GM18907 (cell line): Measurements from ENCODE around the gene RNF4.
"Not testable (repeated sequence)": the region's sequence is repeated elsewhere in the genome, so short reads cannot be mapped to it uniquely, and the experiment has no call there.

Experiments
- ATAC-seq: cut with Tn5 transposase; IDR thresholded peaks from one replicate; pipeline ENCODE4 v1.9.1; 2021; ENCODE audit warnings: mild to moderate bottlenecking, moderate library complexity; ENCODE audit not compliant: unreplicated experiment

Gene RNF4, protein sequence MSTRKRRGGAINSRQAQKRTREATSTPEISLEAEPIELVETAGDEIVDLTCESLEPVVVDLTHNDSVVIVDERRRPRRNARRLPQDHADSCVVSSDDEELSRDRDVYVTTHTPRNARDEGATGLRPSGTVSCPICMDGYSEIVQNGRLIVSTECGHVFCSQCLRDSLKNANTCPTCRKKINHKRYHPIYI

DNA sequence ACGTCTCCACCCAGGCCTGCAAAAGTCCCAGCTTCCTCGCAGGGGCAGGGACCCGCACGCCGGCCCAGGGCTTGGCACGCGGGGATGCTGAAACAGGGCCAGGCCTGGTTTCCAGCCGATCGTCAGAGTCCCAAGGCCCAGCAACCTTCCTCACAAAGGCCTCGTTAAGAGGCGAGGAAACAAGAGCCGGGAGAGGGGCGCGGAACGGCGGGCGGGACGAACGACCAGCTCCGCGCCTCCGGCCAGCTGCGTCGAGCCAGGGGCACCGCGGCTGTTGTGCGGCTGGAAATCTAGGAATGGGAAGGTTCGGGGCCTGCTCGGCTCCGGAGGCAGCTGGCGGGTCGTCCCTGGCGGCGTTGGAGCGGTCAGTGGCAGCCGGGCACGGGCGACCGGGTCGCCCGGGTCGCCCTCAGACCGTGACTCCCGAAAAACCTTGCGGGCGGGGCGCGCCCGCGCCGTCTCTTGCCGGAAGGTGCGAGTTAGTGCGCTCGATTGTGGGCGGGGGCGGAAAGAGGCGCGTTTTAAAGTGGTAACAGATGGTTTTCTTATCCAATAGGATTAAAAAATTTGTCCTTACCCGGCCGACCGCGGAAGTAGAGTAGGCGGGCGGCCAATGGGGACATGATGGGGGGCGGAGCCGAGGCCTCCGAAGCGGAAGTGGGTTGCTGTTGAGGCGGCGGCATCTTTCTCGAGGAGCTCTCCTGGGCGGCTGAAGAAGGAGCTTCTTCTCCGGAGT, at the start of gene RNF4:
Gene RNF4 (plus strand): TSS at position 651 of the 736 bp plus-strand sequence. CDS start 21,388 bp downstream, outside the sequence.
- ATAC-seq = peak; percentile 85

DNA sequence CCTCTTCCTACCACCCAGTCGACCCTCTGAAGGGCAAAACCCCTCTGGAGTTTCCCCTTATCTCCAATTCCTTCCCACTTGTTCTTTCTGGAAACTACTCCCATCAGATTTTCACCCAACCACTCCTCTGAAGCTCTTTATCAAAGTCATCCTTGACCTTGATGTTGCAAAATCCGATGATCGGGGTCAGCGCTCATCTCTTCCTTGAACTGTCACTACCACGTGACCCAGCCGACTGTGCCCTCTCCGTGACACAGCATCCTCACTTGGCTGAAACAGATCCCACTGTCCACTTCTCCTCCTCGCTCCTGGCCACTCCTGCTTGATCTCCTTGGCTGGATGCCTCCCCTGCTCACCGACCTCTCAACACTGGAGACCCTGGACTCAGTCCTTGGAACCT, 49.1 kb upstream of the RNF4 start:
- no peak for ATAC-seq

DNA sequence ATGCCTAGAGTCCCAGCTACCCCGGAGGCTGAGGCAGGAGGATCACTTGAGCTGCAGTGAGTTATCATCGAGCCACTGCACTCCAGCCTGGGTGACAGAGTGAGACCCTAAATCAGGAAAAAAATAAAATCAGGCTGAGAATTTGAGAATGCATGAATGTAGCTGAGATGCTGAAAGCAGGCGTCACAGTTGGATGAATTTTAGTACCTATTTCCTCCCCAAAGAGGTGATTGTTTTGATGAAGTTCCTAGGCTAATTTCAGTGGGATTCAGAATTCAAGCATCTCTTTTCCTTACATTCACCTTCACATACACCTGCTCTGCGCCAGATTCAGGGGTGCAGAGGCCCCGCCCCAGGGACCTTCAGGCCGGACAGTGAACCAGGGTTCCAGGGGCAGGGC, 47.0 kb upstream of the RNF4 start:
- no peak for ATAC-seq

DNA sequence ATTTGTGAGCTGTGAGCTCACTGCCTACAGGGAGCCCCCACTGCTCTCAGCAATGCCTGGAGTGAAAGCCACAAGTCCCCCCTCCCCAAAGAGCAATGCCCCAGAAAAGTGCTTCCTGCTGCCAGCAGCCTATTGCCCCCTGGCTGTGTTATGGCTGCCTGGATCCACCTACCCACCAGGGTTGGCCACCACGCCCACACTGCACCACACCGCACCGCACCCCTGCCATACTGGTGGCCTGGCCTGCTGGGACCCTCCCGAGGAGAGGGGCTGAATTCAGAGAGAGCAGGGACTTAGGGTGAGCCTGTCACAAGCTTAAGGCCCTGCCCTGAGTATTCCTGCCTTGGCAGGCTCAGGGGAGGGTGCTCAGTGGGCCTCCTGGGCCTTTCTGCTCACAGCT, 45.8 kb upstream of the RNF4 start:
- no peak for ATAC-seq

DNA sequence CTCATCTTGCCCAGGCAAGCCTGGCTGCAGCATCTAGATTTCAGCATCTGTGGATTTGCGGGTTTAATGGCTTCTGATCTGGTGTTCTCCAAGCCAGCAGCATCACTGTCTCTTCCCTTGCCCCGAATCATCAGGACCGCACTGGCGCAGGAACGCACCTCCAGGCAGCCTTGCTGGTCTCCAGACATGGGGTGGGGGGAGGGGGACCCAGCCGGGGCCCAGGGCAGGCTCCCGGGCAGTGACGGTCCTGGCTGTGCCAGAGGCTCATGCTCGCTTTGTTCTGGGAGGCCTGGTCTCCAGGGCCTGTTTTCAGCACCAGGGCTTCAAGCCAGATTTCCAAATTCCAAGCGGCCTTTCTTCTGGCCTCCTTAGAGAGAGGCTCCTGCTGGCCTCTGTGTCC, 45.2 kb upstream of the RNF4 start:
- no peak for ATAC-seq

DNA sequence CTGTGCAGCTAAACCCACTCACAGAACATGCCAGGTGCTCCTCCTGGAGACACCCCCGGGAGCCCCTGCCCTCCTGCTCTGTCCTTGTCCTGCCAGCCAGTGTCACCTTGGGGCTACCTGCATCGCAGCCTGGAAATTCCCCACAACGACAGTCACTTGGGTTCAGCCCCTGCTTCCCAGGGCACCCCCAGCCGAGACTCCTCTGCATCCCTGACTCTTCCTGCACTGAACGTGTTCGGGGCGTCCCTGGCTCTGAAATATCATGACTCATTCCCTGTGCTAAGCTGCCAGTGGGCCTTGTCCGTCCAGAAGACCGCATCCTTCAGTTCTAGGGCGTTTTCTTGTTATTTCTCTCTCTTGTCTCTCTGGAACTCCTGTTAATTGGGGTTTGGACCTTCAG, 44.3 kb upstream of the RNF4 start:
- no peak for ATAC-seq

DNA sequence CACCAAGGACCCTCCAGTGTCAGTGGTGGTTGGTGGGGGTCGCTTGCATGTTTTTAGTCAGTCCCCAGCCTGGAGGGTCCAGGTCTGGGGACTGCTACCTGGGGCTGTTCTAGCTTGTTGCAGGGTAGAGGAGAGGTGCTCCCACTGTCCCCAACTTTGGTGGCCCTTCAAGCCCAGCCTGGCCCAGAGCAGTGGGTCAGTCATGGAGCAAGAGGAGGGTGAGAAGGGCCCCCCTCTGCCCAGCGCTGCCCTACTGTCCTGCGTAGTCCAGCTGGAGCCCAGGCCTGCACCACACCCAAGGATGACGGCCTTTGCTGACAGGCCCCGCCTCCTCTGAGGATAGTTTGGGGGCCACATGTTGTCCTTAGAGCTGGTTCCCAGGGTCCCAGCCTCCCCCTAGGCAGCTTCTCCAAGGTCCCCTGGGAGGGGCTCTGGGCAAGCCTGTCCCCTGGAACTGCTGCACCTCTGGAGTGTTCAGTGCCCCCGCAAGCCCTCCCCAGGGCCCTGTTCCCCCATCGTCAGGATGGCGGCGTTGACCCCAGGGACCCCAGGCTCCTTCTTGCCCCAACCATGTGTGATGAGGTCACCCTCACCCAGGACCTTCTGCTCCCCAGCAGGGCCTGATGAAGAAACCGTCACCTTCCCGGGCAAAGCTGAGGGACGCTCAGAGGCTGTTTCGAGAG, 43.4 kb upstream of the RNF4 start:
- no peak for ATAC-seq

DNA sequence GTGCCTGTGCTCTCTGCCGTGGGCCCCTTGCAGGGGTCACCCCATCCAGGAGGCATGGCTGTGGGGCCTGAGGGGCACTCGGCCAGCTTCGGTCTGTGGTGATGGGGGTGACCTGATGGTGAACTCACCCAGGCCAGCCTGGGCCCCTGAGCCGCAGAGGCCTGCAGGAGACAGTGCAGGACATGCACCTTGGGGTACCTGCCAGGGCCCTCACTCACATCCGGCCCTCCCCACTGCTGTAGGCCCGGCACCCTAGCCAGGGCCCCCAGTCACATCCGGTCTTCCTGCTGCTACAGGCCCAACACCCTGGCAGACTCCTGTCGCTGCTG, 42.9 kb upstream of the RNF4 start:
- no peak for ATAC-seq

DNA sequence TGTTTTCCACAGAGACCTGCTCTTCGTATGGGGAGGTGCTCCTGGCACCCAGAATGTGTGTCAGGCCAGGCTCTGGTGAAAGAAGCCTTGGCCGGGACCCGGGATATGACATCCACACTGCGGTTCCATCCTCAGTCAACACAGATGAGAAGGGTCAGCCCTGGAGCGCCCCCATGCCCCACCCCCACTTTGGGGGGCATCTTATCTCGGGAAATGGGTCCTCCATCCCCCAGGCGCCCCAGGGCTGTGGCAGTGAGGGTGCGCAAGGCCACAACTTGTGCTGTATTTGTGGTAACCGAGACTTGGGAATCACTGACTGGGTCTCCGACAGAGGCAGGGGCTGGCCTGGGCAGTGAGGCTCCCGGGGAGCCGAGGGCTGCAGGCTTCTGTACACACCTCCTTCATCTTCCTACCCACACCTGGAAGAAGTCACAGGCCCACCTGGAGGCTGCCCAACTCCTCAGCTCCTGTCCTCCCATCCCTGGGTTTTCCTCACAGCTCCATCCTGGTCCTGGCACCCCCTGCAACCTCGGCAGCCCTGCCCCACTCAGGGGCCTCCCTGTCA, 42.1 kb upstream of the RNF4 start:
- ATAC-seq = no peak

DNA sequence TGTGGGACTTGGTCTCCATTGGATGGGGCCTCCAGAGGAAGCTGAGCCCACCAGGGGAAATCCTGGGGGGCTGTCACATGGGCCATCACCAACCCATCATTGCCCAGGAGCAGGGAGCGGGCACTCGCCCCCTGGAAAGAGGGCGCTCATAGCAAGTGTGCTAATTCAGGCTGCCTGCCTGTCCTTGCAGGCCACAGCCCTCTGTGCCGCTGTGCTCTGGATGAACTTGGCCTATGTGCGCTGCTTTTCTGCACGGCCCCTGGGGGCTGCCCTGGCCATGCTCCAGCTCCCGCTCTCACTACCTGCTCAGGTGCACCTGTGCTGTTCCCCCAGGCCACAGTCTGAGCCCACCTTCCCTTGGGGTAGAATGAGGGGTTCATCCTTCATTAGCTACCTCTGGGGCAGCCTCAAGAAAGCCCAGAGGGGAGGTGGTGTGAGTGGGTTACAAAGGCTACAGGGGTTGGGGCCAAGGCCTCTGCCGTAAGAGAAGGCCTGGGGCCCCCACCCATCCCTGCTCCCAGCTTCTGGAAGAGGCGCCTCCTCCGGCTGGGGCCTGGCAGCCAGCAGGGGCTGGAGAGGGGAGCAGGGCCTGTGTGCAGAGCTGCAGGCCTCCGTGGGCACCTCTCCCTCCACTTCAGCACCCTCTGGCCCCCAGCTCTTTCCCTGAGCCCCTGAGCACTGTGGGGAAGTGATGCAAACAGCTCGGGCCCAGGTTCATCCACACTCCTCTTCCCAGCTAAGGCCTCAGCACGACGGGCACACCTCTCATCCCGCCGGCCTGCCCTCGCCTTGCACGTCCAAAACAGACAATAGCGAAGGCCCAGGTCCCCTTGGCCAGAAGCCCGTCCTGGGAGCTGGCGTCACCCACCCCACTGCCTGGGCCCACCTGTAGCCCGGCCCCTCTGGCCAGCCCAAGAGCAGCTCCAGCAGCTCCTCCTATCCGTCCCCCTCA, 41.2 kb upstream of the RNF4 start:
- no peak for ATAC-seq

DNA sequence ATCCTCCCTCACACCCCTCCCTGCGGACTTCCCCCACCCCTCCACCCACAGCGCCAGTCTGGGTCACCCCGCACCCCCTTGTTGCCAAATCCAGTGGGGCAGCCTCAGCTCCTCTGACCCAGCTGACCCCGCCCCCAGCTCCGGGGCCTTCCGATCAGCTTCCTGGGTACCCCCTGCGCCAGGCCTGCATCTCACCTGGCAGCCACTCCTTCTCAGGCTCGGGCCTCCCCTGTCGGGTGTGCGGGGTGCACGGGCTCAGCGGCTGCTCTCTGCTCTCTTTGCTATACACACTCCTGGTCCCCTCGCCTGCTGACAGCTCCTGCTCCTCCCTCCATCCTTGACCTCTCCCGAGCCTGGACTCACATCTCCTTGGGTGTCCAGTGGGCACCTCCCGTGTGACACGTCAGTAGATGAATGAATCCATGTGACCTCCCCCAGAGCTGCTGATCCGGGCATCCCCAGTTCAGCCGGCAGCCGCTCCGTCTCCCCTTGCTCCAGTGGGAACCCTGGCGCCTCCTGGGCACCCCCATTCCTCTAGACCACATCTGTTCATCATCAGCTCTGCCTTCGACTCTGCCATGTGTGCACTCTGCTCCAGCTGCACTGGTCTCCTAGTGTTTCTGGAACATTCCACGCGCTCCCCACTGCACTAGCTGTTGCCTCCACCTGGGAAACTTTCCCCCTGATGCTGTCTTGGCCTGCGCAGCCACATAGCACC, 40.3 kb upstream of the RNF4 start:
- ATAC-seq = no peak

DNA sequence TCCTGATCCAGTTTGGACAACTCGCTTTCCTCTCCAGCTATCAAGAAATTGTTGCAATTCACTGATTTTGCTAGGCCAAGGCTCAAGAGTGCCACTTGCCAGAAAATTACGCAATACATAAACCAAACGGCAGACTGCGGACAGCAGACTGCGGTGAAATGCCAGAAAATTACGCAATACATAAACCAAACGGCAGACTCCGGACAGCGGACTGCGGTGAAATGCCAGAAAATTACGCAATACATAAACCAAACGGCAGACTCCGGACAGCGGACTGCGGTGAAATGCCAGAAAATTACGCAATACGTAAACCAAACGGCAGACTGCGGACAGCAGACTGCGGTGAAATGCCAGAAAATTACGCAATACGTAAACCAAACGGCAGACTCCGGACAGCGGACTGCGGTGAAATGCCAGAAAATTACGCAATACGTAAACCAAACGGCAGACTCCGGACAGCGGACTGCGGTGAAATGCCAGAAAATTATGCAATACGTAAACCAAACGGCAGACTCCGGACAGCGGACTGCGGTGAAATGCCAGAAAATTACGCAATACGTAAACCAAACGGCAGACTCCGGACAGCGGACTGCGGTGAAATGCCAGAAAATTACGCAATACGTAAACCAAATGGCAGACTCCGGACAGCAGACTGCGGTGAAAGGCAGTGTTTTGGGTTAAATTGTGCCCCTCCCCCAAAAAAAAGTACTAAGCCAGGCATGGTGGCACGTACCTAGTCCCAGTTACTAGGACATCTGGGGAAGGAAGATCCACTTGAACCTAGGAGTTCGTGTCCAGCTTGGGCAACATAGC, 38.8 kb upstream of the RNF4 start:
- not testable (repeated sequence) for ATAC-seq

DNA sequence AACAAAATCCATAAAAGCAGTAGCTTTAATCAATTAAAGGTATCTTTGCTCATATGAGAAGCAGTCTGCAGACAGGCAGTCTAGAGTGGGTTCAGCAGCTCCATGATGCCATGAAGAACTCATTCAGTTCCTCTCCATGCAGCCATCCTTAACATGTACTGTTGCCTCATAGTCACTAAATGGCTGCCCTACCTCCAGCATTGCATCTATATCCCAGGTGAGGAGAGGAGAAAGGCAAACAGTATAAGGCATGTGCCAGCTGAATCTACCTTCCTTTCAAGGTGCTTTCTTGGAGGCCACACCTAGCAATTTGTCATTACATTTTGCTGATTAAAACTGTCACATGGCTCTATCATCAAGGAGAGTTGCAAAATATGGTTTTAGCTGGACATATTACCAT, 36.9 kb upstream of the RNF4 start:
- ATAC-seq = no peak

DNA sequence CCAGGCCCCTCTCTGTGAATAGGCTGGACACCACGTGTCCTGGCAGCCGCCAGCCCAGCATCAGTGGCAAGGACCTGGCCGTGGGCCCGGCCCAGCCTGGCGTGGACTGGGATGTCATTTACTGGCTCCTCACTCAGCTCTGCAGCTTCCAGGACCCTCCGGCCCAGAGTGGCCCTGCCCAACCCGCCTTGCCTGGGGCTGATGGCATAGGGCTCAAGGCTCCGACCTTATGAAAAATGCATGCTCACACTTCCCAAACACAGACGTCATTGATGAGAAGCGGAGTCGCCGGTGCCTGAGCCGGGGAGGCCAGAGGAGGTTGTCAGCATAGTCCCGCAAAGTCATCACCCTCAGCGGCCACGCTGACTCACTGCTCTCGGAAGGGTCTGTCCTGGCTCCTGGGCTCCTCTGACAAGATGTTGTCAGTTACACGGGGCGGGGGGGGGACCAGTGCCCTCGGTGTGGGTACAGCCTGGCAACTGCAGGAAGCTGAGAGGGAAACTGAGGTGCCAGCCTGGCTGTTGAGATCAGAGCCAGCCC, 35.8 kb upstream of the RNF4 start:
- ATAC-seq = no peak

DNA sequence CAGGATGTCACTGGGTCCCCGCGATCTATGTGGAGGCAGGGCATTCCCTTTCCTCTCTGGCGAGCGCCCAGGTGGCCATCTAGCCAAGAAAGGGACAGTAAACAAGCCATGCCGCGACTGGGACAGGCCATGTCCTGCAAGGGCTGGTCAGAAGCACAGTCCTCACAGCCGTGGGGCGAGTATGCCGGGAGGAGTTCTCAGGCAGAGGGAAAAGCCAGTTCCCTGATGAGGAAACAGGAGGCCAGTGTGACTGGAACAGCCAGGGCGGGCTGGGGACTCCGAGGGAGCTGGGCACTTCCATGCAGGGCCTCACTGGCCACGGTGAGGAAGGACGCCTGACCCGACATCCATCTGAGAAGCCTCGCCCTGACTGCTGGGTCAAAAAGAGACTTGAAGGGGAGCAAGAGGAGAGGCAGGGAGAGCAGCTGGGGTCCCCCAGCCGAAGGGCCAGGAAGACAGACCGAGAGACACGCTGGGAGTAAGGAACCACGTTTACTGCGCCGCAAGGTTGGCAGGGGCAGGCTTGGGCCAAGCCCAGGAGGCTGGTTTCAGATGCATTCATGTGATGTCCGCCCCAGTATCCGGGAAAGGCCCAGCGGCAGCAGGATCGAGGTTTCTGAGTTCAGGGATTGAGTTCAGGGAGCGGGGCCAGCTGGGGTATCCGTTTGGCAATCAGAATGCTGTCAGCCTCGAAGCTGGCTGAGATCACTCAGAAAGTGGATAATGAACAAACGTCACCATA, 35.1 kb upstream of the RNF4 start:
- ATAC-seq = no peak

DNA sequence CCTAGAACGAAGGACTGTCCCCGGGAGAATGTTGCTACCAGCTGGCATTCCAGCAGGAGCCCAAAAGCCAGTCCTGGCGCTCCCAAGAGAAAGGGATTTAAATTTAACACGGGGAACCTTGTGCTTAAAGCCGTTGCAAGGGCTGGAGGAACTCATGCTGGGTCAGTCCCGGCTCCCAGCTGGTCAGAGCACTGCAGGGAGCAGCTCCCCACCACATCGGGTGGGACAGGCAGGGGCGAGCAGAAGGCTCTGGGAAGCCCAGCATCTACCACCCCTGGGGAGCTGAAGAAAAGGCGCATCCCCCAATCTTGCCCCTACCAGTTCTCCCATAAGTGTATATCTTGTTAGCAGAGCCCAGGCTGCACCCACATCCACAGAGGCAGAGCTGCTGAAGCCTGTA, 34.5 kb upstream of the RNF4 start:
- no peak for ATAC-seq

DNA sequence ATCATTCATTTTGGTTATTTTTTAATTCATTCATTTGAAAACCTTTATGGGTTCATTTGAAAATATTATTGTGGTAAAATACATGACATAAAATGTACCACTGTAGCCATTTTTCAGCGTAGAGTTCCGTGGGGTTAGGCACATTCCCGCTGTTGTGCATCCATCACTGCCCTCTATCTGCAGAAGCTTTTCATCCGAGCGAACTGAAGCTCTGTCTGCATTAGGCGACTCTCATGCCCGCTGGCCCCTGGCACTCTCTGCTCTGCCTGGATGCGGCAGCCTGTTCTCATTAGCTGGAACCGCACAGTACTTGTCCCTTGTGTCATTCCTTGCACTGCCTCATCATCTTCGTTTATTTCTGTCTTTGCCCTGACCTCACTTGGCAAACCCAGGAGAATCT, 32.6 kb upstream of the RNF4 start:
- ATAC-seq = no peak

DNA sequence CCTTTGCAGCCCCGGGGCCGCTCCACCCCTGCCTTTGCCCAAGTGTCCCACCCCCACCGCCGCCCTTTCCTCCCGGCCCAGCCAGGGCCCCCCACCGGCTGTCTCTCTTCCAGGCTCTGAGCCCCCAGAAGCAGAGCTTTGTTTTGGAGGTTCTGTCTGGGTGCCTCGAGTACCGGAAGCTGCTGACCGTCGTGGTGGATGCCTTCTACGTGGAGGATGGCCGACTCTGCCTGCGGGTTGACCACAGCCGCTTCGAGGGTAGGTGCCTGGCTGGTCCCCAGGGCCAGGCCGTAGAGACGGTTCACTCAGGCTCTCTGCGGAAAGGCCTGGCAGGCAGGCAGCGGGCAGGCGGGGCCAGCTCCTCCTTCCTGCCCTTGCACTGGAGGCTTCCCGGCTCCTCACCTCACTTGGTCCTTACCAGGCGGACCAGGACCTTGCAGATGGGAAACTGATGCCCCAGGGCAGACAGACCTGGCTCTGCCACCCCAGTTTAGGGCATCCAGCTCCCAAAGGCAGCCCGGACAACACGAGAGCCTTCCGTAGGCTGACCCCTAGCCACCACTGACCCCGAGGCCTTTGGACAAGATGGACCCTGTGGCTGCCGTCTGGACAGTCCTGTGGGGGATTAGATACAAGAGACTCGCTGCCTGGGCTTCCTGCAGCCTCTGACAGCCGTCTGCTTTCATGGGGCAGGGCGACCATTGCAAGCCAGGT, 32.0 kb upstream of the RNF4 start:
- no peak for ATAC-seq
